Upper lobe of left lung (tissue), 4 donors: ENCODE data around the gene BNC1.

ENCODE experiments used
- EP300 ChIP-seq, 4 donors: sonication (generic); formaldehyde crosslinking; IDR thresholded peaks; one replicate each; pipeline ENCODE4 v1.5.1; 2017; ENCODE audit warnings: antibody characterized with exemption in 4 of 4, control low read depth in 2 of 4
- POLR2A ChIP-seq, 4 donors: fragments of 450-650 bp; IDR thresholded peaks; one replicate each; pipeline ENCODE4 v1.5.1; 2016 to 2017; ENCODE audit warnings: antibody characterized with exemption in 4 of 4, mild to moderate bottlenecking in 2 of 4
- POLR2AphosphoS5 ChIP-seq, 2 donors: sonication (generic); formaldehyde crosslinking; IDR thresholded peaks; one replicate each; pipeline ENCODE4 v1.5.1; 2017; ENCODE audit warnings: antibody characterized with exemption in 2 of 2
- TF ChIP-seq, protein P1 (sequence below), 6 experiments: fragments of 450-650 bp in 4 of 6; fragments of 200-600 bp in 2 of 6; sonication (generic) in 2 of 6; IDR thresholded peaks; one replicate each; pipeline ENCODE4 v1.5.1; 2016 to 2019; ENCODE audit warnings: antibody characterized with exemption in 6 of 6

- TF ChIP-seq, protein P1, sequence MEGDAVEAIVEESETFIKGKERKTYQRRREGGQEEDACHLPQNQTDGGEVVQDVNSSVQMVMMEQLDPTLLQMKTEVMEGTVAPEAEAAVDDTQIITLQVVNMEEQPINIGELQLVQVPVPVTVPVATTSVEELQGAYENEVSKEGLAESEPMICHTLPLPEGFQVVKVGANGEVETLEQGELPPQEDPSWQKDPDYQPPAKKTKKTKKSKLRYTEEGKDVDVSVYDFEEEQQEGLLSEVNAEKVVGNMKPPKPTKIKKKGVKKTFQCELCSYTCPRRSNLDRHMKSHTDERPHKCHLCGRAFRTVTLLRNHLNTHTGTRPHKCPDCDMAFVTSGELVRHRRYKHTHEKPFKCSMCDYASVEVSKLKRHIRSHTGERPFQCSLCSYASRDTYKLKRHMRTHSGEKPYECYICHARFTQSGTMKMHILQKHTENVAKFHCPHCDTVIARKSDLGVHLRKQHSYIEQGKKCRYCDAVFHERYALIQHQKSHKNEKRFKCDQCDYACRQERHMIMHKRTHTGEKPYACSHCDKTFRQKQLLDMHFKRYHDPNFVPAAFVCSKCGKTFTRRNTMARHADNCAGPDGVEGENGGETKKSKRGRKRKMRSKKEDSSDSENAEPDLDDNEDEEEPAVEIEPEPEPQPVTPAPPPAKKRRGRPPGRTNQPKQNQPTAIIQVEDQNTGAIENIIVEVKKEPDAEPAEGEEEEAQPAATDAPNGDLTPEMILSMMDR (IDR thresholded peaks at IDR 0.05): no peak
- TF ChIP-seq POLR2A (IDR thresholded peaks at IDR 0.05) (no peak), POLR2AphosphoS5 (IDR thresholded peaks at IDR 0.05) (no peak), EP300 (IDR thresholded peaks at IDR 0.05) (no peak)
Observed at GRCh38 chr15:83282141-83282540, 2.3 kb downstream of the BNC1 start.
